MM.1S (cell line): Measurements from ENCODE around the gene RICTOR.

Experiments
- DNase-seq: peaks from one replicate; pipeline ENCODE4 v3.0.0-alpha.2; 2015
- H2AFZ ChIP-seq: fragments of 300-600 bp; sonication (generic); 2 replicates; pipeline ENCODE4 v1.6.0; 2016; ENCODE audit warnings: antibody characterized with exemption, low read length
- H3F3A ChIP-seq: fragments of 300-600 bp; sonication (generic); 2 replicates; pipeline ENCODE4 v1.6.1; 2016; ENCODE audit warnings: mild to moderate bottlenecking, antibody characterized with exemption, low read length, moderate library complexity, mixed read lengths; ENCODE audit not compliant: insufficient read depth
- H3K27ac ChIP-seq: fragments of 300-600 bp; sonication (generic); 2 replicates; pipeline ENCODE4 v1.5.1; 2016; ENCODE audit warnings: mild to moderate bottlenecking, low read length
- H3K27me3 ChIP-seq: fragments of 300-600 bp; sonication (generic); replicated peaks from 2 replicates; pipeline ENCODE4 v1.6.0; 2016; ENCODE audit warnings: low read length; ENCODE audit not compliant: insufficient read depth
- H3K36me3 ChIP-seq: fragments of 300-600 bp; sonication (generic); replicated peaks from 2 replicates; pipeline ENCODE4 v1.6.1; 2016; ENCODE audit warnings: mild to moderate bottlenecking, low read length, mixed read lengths; ENCODE audit not compliant: insufficient read depth
- H3K4me1 ChIP-seq: fragments of 300-600 bp; sonication (generic); 2 replicates; pipeline ENCODE4 v1.6.1; 2016; ENCODE audit warnings: low read length, mixed read lengths
- H3K4me2 ChIP-seq: fragments of 300-600 bp; sonication (generic); 2 replicates; pipeline ENCODE4 v1.6.0; 2016; ENCODE audit warnings: low read depth, low read length
- H3K4me3 ChIP-seq: fragments of 300-600 bp; sonication (generic); 2 replicates; pipeline ENCODE4 v1.5.1; 2016; ENCODE audit warnings: low read length, mixed read lengths
- H3K79me2 ChIP-seq: fragments of 300-600 bp; sonication (generic); 2 replicates; pipeline ENCODE4 v1.6.1; 2016; ENCODE audit warnings: mixed run types, low read length, mixed read lengths
- H3K9ac ChIP-seq: fragments of 300-600 bp; sonication (generic); 2 replicates; pipeline ENCODE4 v1.6.1; 2016; ENCODE audit warnings: low read length, mixed read lengths
- H3K9me2 ChIP-seq: fragments of 300-600 bp; sonication (generic); replicated peaks from 2 replicates; pipeline ENCODE4 v1.6.1; 2016; ENCODE audit warnings: mild to moderate bottlenecking, low read length, mixed read lengths; ENCODE audit not compliant: insufficient read depth
- H3K9me3 ChIP-seq: fragments of 300-600 bp; sonication (generic); replicated peaks from 2 replicates; pipeline ENCODE4 v1.6.1; 2016; ENCODE audit warnings: mild to moderate bottlenecking, low read length, mixed read lengths; ENCODE audit not compliant: insufficient read depth
- H4K20me1 ChIP-seq: fragments of 300-600 bp; sonication (generic); 2 replicates; pipeline ENCODE4 v1.6.1; 2016; ENCODE audit warnings: mild to moderate bottlenecking, low read length, moderate library complexity, mixed read lengths; ENCODE audit not compliant: insufficient read depth
- EZH2 ChIP-seq: fragments of 300-600 bp; sonication (generic); optimal IDR thresholded peaks from 2 replicates; pipeline ENCODE3; 2017; ENCODE audit warnings: low read depth, mild to moderate bottlenecking, antibody characterized with exemption, low read length, mixed read lengths
- EZH2phosphoT487 ChIP-seq: fragments of 300-600 bp; sonication (generic); IDR thresholded peaks from 2 replicates; pipeline ENCODE4 v1.6.1; 2018; ENCODE audit warnings: antibody characterized with exemption, low read length
- TF ChIP-seq, protein P1 (sequence below): fragments of 300-600 bp; sonication (generic); IDR thresholded peaks from 2 replicates; pipeline ENCODE4 v1.5.1; 2016; ENCODE audit warnings: antibody characterized with exemption, low read length, mixed read lengths

Gene RICTOR

DNA sequence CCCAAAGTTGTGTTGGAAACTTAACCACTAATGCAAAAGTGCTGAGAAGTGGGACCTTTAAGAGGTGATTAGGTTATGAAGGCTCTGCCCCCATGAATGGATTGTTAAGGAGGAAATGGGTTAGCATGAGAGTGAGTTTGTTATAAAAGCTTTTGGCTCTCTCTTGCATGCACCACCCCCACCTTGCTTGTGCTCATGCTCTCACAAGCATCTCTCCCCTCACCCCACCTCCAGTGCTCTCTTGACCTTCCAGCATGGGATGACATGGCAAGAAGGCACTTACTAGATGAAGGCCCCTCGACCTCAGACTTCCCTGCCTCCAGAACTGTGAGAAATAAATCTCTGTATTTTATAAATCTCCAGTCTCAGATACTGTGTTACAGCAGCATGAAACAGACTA is 52.8 kb downstream of the RICTOR start:
- Histone ChIP-seq H3K4me2 (no peak overlapping the region), H3K9me2 (no peaks in the 10 kb centered on the region)

DNA sequence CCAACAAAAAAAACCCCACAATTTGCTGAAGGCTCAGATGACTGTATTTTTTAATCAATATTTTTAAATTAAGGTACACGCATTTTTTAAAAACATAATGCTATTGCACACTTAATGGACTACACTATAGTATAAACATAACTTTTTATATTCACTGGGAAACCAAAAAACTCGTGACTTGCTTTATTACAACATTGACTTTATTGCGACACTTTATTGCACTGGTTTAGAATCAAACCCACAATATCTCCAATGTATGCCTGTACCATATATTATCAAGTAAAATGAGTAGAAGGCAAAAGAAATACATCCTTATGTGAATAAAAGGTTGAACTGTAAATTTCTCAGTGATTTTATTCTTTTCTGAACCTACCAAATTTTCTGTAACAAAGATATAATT is 53.7 kb downstream of the RICTOR start:
- no peak overlapping the region for H3K4me2 ChIP-seq
- no peaks in the 10 kb centered on the region for H4K20me1 ChIP-seq
- no peaks in the 10 kb centered on the region; the same call in 1 of the 2 replicates for H3K36me3 ChIP-seq
- DNase-seq, result no peak
- no peaks in the 10 kb centered on the region for H3K9me2 ChIP-seq
- H3K4me1 ChIP-seq, result no peaks in the 10 kb centered on the region
- H3K27me3 ChIP-seq, result no peaks in the 10 kb centered on the region
- TF ChIP-seq EZH2 (no peak), EZH2phosphoT487 (no peak)
- TF ChIP-seq, protein P1, sequence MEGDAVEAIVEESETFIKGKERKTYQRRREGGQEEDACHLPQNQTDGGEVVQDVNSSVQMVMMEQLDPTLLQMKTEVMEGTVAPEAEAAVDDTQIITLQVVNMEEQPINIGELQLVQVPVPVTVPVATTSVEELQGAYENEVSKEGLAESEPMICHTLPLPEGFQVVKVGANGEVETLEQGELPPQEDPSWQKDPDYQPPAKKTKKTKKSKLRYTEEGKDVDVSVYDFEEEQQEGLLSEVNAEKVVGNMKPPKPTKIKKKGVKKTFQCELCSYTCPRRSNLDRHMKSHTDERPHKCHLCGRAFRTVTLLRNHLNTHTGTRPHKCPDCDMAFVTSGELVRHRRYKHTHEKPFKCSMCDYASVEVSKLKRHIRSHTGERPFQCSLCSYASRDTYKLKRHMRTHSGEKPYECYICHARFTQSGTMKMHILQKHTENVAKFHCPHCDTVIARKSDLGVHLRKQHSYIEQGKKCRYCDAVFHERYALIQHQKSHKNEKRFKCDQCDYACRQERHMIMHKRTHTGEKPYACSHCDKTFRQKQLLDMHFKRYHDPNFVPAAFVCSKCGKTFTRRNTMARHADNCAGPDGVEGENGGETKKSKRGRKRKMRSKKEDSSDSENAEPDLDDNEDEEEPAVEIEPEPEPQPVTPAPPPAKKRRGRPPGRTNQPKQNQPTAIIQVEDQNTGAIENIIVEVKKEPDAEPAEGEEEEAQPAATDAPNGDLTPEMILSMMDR, result no peak
- no peak overlapping the region for H2AFZ ChIP-seq
- no peak overlapping the region for H3K9ac ChIP-seq
- H3K27ac ChIP-seq, result no peak overlapping the region
- H3F3A ChIP-seq, result no peaks in the 10 kb centered on the region
- H3K79me2 ChIP-seq, result peaks cover 64% of the 10 kb centered on the region
- no peaks in the 10 kb centered on the region for H3K9me3 ChIP-seq
- H3K4me3 ChIP-seq, result no peak overlapping the region

More for the DNA sequence above, 52.8 kb downstream of the RICTOR start:
- H3K9me3 ChIP-seq, result no peaks in the 10 kb centered on the region
- H3F3A ChIP-seq, result no peaks in the 10 kb centered on the region
- H3K79me2 ChIP-seq, result peaks cover 64% of the 10 kb centered on the region
- H4K20me1 ChIP-seq, result no peaks in the 10 kb centered on the region
- no peak overlapping the region for H3K27ac ChIP-seq
- H3K9ac ChIP-seq, result no peak overlapping the region
- no peak overlapping the region for H2AFZ ChIP-seq
- H3K4me3 ChIP-seq, result no peak overlapping the region
- H3K27me3 ChIP-seq, result no peaks in the 10 kb centered on the region
- TF ChIP-seq, protein P1, result no peak
- no peak for DNase-seq
- H3K4me1 ChIP-seq, result no peaks in the 10 kb centered on the region
- no peaks in the 10 kb centered on the region; the same call in 1 of the 2 replicates for H3K36me3 ChIP-seq

DNA sequence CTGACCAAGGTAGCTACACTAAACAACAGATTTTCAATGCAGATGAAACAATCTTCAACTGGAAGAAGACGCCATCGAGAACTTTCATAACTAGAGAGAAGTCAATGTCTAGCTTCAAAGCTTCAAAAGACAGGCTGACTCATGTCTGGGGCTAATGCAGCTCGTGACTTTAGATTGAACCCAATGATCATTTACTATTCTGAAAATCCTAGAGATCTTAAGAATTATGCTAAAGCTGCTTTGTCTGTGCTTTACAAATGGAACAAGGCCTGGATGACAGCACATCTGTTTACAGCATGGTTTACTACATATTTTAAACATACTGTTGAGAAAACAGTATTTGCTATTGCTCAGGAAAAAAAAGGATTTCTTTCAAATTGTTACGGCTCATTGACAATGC is 54.9 kb downstream of the RICTOR start:
- Histone ChIP-seq H3K9ac (no peak overlapping the region), H4K20me1 (no peaks in the 10 kb centered on the region), H3F3A (no peaks in the 10 kb centered on the region), H3K4me3 (no peak overlapping the region), H3K4me2 (no peak overlapping the region), H2AFZ (no peak overlapping the region), H3K79me2 (peaks cover 56% of the 10 kb centered on the region), H3K36me3 (no peaks in the 10 kb centered on the region; the same call in none of the 2 replicates), H3K4me1 (no peaks in the 10 kb centered on the region), H3K9me3 (no peaks in the 10 kb centered on the region), H3K9me2 (no peaks in the 10 kb centered on the region), H3K27ac (no peak overlapping the region), H3K27me3 (no peaks in the 10 kb centered on the region)
- no peak for TF ChIP-seq EZH2
- no peak for TF ChIP-seq EZH2phosphoT487
- TF ChIP-seq, protein P1, result no peak
- DNase-seq, result no peak
